HG03342 (cell line): Measurements from ENCODE around the gene DMXL1.

Experiments
- ATAC-seq: cut with Tn5 transposase; IDR thresholded peaks from one replicate; pipeline ENCODE4 v1.9.1; 2021; ENCODE audit warnings: mild to moderate bottlenecking, moderate library complexity; ENCODE audit not compliant: unreplicated experiment

The DMXL1 gene

GRCh38 chr5:119070828-119071560 lies at the start of gene DMXL1:
TSS of gene DMXL1 (plus strand) at chr5:119071087. CDS start at chr5:119071570, 483 bp downstream.
- ATAC-seq = peak; percentile 83

- ATAC-seq = no peak
Measured at GRCh38 chr5:119021149-119021732, 49.6 kb upstream of the DMXL1 start.

DNA sequence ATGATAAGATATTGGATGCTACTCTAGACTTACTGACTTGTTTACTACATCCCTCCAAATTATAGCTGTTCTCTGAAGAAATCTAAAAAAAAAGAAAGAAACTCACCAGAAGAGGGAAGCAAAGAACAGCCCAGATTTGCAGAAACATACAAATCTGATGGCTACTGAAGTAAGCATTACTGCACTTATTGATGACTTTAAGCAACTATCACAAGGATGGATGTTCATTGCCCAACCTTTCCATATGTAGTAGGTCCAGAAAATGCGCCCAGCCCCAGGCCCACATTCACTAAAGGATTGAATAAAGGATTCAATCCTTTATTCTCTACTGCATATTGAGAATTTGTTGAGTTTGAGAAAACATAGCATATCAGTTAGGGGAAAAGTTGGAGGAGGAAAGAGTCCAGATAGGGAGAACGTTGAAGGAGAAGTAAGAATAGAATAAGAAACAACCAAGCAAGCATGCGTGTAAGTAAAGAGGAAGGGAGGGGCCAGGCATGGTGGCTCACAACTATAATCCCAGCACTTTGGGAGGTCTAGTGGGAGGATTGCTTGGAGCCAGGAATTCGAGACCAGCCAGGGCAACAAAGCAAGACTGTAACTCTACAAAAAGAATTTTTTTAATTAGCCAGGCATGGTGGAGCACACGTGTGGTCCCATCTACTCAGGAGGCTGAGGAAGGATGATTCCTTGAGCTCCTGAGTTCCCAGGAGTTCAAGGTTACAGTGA lies 48.7 kb upstream of the DMXL1 start:
- peak; percentile 72 for ATAC-seq

DNA sequence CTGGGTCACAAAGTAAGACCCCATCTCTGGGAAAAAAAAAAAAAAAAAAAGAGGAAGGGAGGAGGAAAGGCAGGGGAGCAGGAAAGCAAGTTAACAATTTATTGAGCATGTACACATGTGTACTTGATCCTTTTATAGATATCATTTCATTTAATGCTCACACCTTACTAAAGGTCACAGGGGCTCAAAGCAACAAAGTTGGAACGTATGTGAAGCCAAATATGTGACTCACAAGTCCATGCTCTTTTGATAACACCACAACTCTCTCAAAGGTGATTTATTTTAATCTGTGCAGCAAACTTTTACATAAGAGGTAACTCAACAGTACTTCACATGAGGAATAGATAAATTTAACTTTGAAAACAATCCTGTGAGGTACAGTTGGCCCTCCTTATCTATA lies 48.1 kb upstream of the DMXL1 start:
- no peak for ATAC-seq

DNA sequence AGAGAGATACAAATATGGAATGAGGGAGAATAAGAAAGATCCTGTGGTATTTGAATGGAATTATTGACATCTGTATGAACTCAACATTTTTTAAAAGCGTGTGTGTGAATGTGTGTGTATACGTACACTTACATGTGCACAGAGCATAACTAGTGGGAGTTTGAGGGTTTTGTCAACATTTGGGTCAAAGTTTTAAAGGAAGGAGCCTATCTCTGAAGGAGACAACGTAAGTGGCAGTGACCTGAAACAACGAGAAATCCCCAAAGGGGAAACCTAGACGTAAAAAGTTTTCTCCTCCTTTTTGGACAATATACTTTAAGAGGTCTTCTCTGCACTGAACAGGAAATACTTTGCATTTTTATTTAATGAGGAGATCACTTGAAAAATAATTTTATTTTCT lies 42.3 kb upstream of the DMXL1 start:
- no peak for ATAC-seq

DNA sequence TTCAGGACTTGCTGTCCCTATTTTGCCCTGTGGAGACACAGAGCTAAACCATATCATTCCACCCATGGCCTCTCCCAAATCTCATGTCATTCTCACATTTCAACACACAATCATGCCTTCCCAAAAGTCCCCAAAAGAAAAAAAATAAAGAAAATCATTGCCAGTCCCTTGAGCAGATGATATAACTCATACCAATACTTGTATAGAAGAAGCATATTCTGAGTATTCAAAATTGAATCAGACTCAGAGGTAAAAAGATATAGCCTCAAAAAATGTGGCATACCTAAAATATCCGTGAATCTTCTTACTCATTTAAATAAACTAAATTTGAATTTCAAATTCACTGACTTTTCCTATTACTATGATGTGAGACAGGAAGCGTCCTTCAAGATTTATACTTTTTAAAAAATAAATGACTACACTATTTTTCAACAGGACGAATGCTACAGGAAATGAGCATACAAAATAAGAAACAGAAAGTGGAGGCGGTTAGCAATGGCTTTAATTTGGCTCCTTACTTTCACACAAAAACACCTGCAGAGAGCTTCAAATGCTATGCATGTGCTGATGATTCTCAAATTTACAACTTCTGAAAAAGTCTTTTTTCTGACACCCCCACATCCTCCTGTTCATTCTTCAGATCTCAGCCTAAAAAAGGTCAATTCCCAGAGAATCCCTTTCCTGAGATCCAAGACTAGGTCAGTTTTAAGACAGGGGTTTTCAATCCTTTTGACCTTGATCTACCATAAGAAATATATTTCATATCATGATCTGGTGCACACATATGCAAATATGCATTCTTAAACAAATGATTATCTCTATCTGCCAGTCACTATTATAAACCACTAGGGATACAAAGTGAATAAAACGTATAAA lies 39.6 kb upstream of the DMXL1 start:
- ATAC-seq = peak; percentile 79

DNA sequence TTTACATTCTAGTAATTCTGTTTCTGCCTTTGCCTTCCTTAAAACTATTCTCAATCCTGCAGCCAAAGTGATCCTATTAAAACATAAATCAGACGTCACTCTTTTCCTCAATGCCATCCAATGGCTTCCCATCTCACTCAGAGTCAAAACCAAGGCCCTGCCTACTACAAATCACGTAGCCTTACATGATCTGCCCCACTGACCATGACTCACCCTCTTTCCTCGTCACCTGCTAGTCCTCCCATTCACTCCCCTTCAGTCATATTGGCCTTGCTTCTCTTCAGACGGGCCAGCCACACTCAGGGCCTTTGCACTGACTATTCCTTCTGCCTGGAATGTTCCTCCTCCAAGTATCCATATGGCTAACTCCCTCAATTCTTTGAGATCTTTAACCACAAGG lies 39.0 kb upstream of the DMXL1 start:
- ATAC-seq = peak; percentile 62

- ATAC-seq = peak; percentile 32
Measured at GRCh38 chr5:119032656-119033055, 38.2 kb upstream of the DMXL1 start.

GRCh38 chr5:119033135-119033534 lies 37.8 kb upstream of the DMXL1 start:
- ATAC-seq = no peak

DNA sequence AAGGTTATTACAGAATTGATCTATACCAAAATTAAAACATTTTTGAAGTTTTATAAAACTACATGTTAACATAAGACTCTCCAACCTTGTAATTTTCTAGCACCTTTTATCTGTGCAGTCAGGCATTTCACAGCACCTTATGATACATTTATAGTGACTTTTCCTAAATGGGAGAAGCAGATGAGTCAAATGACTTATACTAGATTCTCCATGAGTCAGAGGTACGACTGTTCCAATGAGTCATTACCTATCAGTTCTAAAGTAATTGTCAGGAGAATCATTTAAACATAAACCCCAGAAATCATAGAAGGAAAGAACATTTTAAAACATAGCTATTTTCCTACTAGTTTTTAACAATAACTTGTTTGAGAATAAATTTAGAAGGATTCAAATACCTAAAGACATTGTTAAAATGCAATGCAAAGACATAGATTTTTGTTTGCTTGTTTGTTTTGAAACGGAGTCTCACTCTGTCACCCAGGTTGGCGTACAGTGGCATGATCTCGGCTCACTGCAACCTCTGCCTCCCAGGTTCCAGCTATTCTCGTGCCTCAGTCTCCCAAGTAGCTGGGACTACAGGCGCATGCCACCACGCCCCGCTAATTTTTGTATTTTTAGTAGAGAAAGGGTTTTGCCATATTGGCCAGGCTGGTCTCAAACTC lies 34.7 kb upstream of the DMXL1 start:
- no peak for ATAC-seq

- ATAC-seq = no peak
Measured at GRCh38 chr5:119037496-119038215, 33.2 kb upstream of the DMXL1 start.

DNA sequence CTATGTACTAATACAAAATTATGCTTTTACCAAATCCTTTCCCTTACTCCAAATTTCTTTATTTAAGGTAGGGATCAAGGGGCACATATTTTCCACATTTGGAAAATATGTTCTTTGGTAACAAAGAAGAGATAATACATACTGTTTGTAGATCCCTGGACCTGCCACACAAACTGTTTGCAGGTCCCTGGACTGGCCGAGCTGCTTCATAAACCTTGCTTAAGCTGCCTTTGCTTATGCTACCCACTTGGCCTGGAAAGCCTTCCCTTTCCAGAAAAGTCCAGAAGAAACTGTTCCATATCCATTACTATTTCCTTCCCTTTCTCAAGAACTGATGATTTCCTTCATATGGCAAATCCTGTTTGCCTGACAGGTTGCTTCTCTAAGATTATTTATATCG lies 22.6 kb upstream of the DMXL1 start:
- no peak for ATAC-seq

DNA sequence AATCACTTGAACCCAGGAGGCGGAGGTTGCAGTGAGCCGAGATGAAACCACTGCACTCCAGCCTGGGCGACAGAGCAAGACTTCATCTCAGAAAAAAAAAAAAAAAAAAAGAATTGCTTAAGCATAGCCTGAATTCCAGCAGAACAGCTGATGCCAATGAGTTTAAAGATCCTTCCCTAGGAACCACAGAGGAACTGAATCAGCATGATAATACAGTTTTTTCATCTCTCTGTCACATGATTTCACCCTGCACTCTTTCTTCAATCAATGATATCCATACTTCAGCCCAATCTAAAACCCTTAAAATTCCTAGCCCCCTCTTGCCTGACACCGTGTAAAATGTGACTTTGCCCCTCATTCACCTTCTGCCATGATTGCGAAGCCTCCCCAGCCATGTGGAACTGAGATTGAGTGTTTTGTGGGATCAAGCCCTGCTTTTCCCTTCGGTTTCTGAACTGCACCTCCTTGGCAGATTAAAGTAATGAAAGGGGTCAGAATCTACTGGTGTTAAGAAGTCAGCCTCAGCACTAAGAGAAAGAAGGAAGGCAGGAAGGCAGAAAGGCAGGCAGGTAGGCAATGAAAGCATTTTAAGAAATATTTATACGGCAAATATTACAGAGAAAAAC lies 20.9 kb upstream of the DMXL1 start:
- no peak for ATAC-seq

DNA sequence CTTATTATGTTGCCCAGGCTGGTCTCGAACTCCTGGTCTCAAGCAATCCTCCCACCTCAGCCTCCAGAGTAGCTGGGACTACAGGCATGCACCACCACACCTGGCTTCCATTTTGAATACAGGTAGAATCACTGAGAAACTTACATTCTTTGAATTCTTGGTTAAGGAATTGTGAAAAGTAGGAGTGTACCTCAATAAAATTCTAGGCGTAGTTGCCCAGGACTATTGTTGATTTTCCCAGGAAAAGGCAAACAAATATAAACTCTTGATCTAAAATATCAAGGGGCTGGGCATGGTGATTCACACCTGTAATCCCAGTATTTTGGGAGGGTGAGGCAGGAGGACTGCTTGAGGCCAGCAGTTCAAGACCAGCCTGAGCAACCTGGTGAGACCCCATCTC lies 16.8 kb upstream of the DMXL1 start:
- no peak for ATAC-seq

DNA sequence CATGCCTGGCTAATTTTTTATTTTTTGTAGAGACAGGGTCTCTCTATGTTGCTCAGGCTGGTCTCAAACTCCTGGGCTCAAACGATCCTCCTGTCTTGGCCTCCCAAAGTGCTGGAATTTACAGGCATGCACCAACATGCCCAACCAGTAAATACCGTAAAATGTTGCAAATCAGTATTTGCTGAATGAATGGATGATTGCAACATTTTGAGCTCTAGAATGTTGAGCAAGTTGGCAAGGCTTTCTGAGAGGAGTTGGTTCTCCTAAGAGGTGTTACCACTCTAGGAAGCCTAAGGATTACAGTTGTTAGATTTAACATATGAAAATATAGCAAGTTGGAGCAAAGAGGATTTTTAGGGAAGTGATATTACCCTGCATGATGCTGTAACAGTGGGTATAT lies 15.6 kb upstream of the DMXL1 start:
- no peak for ATAC-seq

GRCh38 chr5:119058979-119059529 lies 11.8 kb upstream of the DMXL1 start:
- no peak for ATAC-seq

DNA sequence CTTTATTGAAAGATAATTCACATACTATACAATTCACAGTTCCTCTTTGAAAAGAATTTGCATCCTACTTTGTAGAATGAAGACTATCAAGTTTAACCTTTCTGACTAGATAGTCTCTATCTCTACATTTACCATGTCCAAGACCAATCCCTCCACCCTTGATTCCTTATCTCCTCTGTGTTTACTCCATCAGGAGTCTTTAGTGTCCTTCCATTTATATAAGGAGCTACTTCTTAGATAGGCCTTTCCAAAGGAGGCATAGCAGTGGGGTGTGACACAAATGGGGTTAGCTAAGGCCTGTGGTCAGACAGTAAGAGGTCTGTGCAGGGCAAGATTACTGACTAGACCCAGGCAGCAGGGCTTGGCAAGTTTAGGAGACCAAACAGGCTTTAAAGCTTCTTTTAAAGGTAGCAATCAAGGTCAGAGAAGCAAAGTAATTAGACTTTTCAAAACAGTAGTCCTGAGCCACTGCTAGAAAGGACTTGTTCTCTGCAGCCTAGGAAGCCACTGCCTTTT lies 11.1 kb upstream of the DMXL1 start:
- ATAC-seq = no peak

- ATAC-seq = peak; percentile 79
Measured at GRCh38 chr5:119063579-119064379, 7.1 kb upstream of the DMXL1 start.
